Muscle of arm (tissue), 12 donors: Measurements from ENCODE around the gene WFS1. TPM values are rescaled to one million over a fixed set of nuclear protein-coding genes. Genes with fewer than 3 reads are reported as not detected.

Experiments
- DNase-seq: peaks from one replicate; pipeline ENCODE4 v3.0.0-alpha.2; 2013
- polyA plus RNA-seq, 12 donors: library from polyadenylated mRNA; unstranded; fragments of 120-200 nt; gene quantifications; one replicate each; pipeline ENCODE4 v1.2.1, GENCODE V29; 2013; ENCODE audit not compliant: insufficient read length in 12 of 12

The WFS1 gene
- polyA plus RNA-seq, 12 donors: 15.4 to 31.7 (median 19.8) TPM; not detected in 1

GRCh38 chr4:6232836-6233785, 36.5 kb upstream of the WFS1 start:
- DNase-seq: no peak

- DNase-seq: no peak
Measured at GRCh38 chr4:6233929-6234328, 35.7 kb upstream of the WFS1 start.

- no peak for DNase-seq
Measured at GRCh38 chr4:6235012-6235411, 34.6 kb upstream of the WFS1 start.

GRCh38 chr4:6235901-6236640, 33.6 kb upstream of the WFS1 start:
- no peak for DNase-seq

- no peak for DNase-seq
Measured at GRCh38 chr4:6236816-6237390, 32.7 kb upstream of the WFS1 start.

GRCh38 chr4:6239486-6239885, 30.2 kb upstream of the WFS1 start:
- DNase-seq: no peak

GRCh38 chr4:6239968-6240367, 29.7 kb upstream of the WFS1 start:
- no peak for DNase-seq

GRCh38 chr4:6241062-6241845, 28.4 kb upstream of the WFS1 start:
- no peak for DNase-seq

GRCh38 chr4:6242271-6243029, 27.2 kb upstream of the WFS1 start:
- DNase-seq: no peak

GRCh38 chr4:6245246-6246169, 24.1 kb upstream of the WFS1 start:
- no peak for DNase-seq

- no peak for DNase-seq
Measured at GRCh38 chr4:6246170-6246634, 23.4 kb upstream of the WFS1 start.

- no peak for DNase-seq
Measured at GRCh38 chr4:6248394-6248793, 21.3 kb upstream of the WFS1 start.

- DNase-seq: peak; percentile 69
Measured at GRCh38 chr4:6250235-6250983, 19.2 kb upstream of the WFS1 start.

- no peak for DNase-seq
Measured at GRCh38 chr4:6250984-6251295, 18.7 kb upstream of the WFS1 start.

- DNase-seq: no peak
Measured at GRCh38 chr4:6251365-6251764, 18.3 kb upstream of the WFS1 start.

- no peak for DNase-seq
Measured at GRCh38 chr4:6252051-6252450, 17.6 kb upstream of the WFS1 start.

GRCh38 chr4:6253111-6253510, 16.5 kb upstream of the WFS1 start:
- no peak for DNase-seq

- DNase-seq: no peak
Measured at GRCh38 chr4:6253961-6254360, 15.7 kb upstream of the WFS1 start.

- no peak for DNase-seq
Measured at GRCh38 chr4:6256141-6256540, 13.5 kb upstream of the WFS1 start.
